Fibroblast of skin of right quadriceps (primary cell): ENCODE data around the gene NAP1L4.

ENCODE experiments used
- DNase-seq: peaks from one replicate; pipeline ENCODE4 v3.0.0-alpha.2; 2013

NAP1L4 gene

GRCh38 chr11:2992234-2992996 is at the start of gene NAP1L4:
Gene NAP1L4 (minus strand): TSS chr11:2992329. CDS start chr11:2979220, 13,109 bp downstream.
- peak; percentile 95 for DNase-seq

- no peak for DNase-seq
Measured at GRCh38 chr11:3040881-3041280, 48.8 kb upstream of the NAP1L4 start.

- no peak for DNase-seq
Measured at GRCh38 chr11:3037945-3038271, 45.8 kb upstream of the NAP1L4 start.

- peak; percentile 69 for DNase-seq
Measured at GRCh38 chr11:3037040-3037944, 45.2 kb upstream of the NAP1L4 start.

- DNase-seq, result no peak
Measured at GRCh38 chr11:3036419-3036818, 44.3 kb upstream of the NAP1L4 start.

- no peak for DNase-seq
Measured at GRCh38 chr11:3035333-3035732, 43.2 kb upstream of the NAP1L4 start.

GRCh38 chr11:3030289-3031070 is 38.4 kb upstream of the NAP1L4 start:
- DNase-seq, result no peak

GRCh38 chr11:3028813-3029212 is 36.7 kb upstream of the NAP1L4 start:
- no peak for DNase-seq

- DNase-seq, result no peak
Measured at GRCh38 chr11:3026803-3027202, 34.7 kb upstream of the NAP1L4 start.

GRCh38 chr11:3022982-3023381 is 30.9 kb upstream of the NAP1L4 start:
- DNase-seq, result peak; percentile 73

GRCh38 chr11:3022300-3022967 is 30.3 kb upstream of the NAP1L4 start:
- peak; percentile 78 for DNase-seq

GRCh38 chr11:3021125-3021524 is 29.0 kb upstream of the NAP1L4 start:
- DNase-seq, result no peak

- DNase-seq, result no peak
Measured at GRCh38 chr11:3020011-3020410, 27.9 kb upstream of the NAP1L4 start.

- DNase-seq, result no peak
Measured at GRCh38 chr11:3018596-3018995, 26.5 kb upstream of the NAP1L4 start.

- no peak for DNase-seq
Measured at GRCh38 chr11:3016861-3017260, 24.7 kb upstream of the NAP1L4 start.

- no peak for DNase-seq
Measured at GRCh38 chr11:3015796-3016195, 23.7 kb upstream of the NAP1L4 start.

GRCh38 chr11:3014943-3015342 is 22.8 kb upstream of the NAP1L4 start:
- DNase-seq, result no peak

GRCh38 chr11:3014057-3014938 is 22.2 kb upstream of the NAP1L4 start:
- DNase-seq, result no peak

- DNase-seq, result no peak
Measured at GRCh38 chr11:3011891-3012885, 20.1 kb upstream of the NAP1L4 start.

- DNase-seq, result no peak
Measured at GRCh38 chr11:3010521-3011275, 18.6 kb upstream of the NAP1L4 start.
